ENCODE results near the gene TMEM175. TPM values are rescaled to one million over a fixed set of nuclear protein-coding genes. Genes with fewer than 3 reads are reported as not detected.

TMEM175 gene
- total RNA-seq, 1 donor from 2014 or later = 28.0 TPM

- peaks cover 9% of the 10 kb centered on the region for H3K36me3 Mint-ChIP-seq
- H3K4me3 Mint-ChIP-seq = no peak overlapping the region
- no peaks in the 10 kb centered on the region for H3K9me3 Mint-ChIP-seq
- H3K27me3 Mint-ChIP-seq (ENCODE audit: low read depth) = no peaks in the 10 kb centered on the region
- TF ChIP-seq CTCF (IDR thresholded peaks at IDR 0.05; ENCODE audit: unreplicated experiment) = no peak
- no peak for DNase-seq (ENCODE audit: low spot score in 2 of 2, unreplicated experiment in 2 of 2)
- no peaks in the 10 kb centered on the region for H3K4me1 Mint-ChIP-seq
- no peak overlapping the region for H3K27ac Mint-ChIP-seq
These were observed 27.3 kb downstream of the TMEM175 start for GRCh38 chr4:959338-960139.

- Mint-ChIP-seq H3K4me1 (no peaks in the 10 kb centered on the region), H3K36me3 (peaks cover 5% of the 10 kb centered on the region), H3K27ac (no peak overlapping the region), H3K27me3 (ENCODE audit: low read depth) (no peaks in the 10 kb centered on the region), H3K9me3 (no peaks in the 10 kb centered on the region), H3K4me3 (no peak overlapping the region)
- DNase-seq (ENCODE audit: low spot score in 2 of 2, unreplicated experiment in 2 of 2) = no peak
- no peak for TF ChIP-seq CTCF (IDR thresholded peaks at IDR 0.05; ENCODE audit: unreplicated experiment)
These were observed 27.9 kb downstream of the TMEM175 start for GRCh38 chr4:960140-960635.

- Mint-ChIP-seq H3K36me3 (peaks cover 5% of the 10 kb centered on the region), H3K27ac (no peak overlapping the region), H3K4me3 (no peak overlapping the region), H3K27me3 (ENCODE audit: low read depth) (peaks cover under 1% of the 10 kb centered on the region), H3K9me3 (no peaks in the 10 kb centered on the region), H3K4me1 (no peaks in the 10 kb centered on the region)
- DNase-seq (ENCODE audit: low spot score in 2 of 2, unreplicated experiment in 2 of 2) = no peak
- no peak for TF ChIP-seq CTCF (IDR thresholded peaks at IDR 0.05; ENCODE audit: unreplicated experiment)
These were observed 28.5 kb downstream of the TMEM175 start for GRCh38 chr4:960636-961350.

GRCh38 chr4:961351-962230 lies 29.3 kb downstream of the TMEM175 start:
- Mint-ChIP-seq H3K9me3 (no peaks in the 10 kb centered on the region), H3K27ac (no peak overlapping the region), H3K36me3 (peaks cover 6% of the 10 kb centered on the region), H3K27me3 (ENCODE audit: low read depth) (peaks cover 2% of the 10 kb centered on the region), H3K4me3 (no peak overlapping the region), H3K4me1 (no peaks in the 10 kb centered on the region)
- no peak for TF ChIP-seq CTCF (IDR thresholded peaks at IDR 0.05; ENCODE audit: unreplicated experiment)
- no peak for DNase-seq (ENCODE audit: low spot score in 2 of 2, unreplicated experiment in 2 of 2)

Measured in mesothelial cell of epicardium (in vitro differentiated cells).